SK-N-SH treated with all-trans-retinoic acid at 6 μM for 48 hours (cell line): ENCODE data around the gene LLGL2.

ENCODE experiments used
- ARNTL ChIP-seq: fragments of 450-650 bp; formaldehyde crosslinking; IDR thresholded peaks from 2 replicates; pipeline ENCODE4 v1.5.0; 2020; ENCODE audit warnings: low read depth, mild to moderate bottlenecking, moderate library complexity, borderline replicate concordance
- BACH2 ChIP-seq: fragments of 250-450 bp; sonication (Bioruptor Pico); IDR thresholded peaks from 2 replicates; pipeline ENCODE4 v1.9.0; 2021; ENCODE audit warnings: mild to moderate bottlenecking, borderline replicate concordance
- ESRRG ChIP-seq: fragments of 250-450 bp; sonication (Bioruptor Pico); IDR thresholded peaks from 2 replicates; pipeline ENCODE4 v1.6.1; 2021; ENCODE audit warnings: mild to moderate bottlenecking
- OSR1 ChIP-seq: fragments of 250-450 bp; sonication (Bioruptor Pico); IDR thresholded peaks from 2 replicates; pipeline ENCODE4 v1.8.0; 2022; ENCODE audit warnings: moderate library complexity, mild to moderate bottlenecking, inconsistent platforms
- PATZ1 ChIP-seq: fragments of 250-450 bp; sonication (Bioruptor Pico); IDR thresholded peaks from 2 replicates; pipeline ENCODE4 v1.8.0; 2020; ENCODE audit warnings: mild to moderate bottlenecking, moderate library complexity, borderline replicate concordance
- ZFP30 ChIP-seq: fragments of 450-650 bp; formaldehyde crosslinking; IDR thresholded peaks from 2 replicates; pipeline ENCODE4 v1.5.0; 2022; ENCODE audit warnings: mild to moderate bottlenecking, moderate library complexity
- ZNF8 ChIP-seq: fragments of 450-650 bp; formaldehyde crosslinking; IDR thresholded peaks from 2 replicates; pipeline ENCODE4 v1.5.0; 2020; ENCODE audit warnings: mild to moderate bottlenecking, moderate library complexity
- TF ChIP-seq, protein P1 (sequence below): fragments of 250-450 bp; sonication (Bioruptor Pico); IDR thresholded peaks from 2 replicates; pipeline ENCODE4 v1.5.1; 2020; ENCODE audit warnings: low read depth, mild to moderate bottlenecking, moderate library complexity

- TF ChIP-seq ZNF8 (CRISPR knock-in tag) (no peak), ESRRG (no peak), ZFP30 (CRISPR knock-in tag) (no peak), ARNTL (CRISPR knock-in tag) (no peak), OSR1 (CRISPR knock-in tag) (no peak), BACH2 (CRISPR knock-in tag) (no peak), PATZ1 (CRISPR knock-in tag) (no peak)
- TF ChIP-seq, protein P1, sequence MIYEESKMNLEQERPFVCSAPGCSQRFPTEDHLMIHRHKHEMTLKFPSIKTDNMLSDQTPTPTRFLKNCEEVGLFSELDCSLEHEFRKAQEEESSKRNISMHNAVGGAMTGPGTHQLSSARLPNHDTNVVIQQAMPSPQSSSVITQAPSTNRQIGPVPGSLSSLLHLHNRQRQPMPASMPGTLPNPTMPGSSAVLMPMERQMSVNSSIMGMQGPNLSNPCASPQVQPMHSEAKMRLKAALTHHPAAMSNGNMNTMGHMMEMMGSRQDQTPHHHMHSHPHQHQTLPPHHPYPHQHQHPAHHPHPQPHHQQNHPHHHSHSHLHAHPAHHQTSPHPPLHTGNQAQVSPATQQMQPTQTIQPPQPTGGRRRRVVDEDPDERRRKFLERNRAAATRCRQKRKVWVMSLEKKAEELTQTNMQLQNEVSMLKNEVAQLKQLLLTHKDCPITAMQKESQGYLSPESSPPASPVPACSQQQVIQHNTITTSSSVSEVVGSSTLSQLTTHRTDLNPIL (CRISPR knock-in tag) = no peak
Measured at GRCh38 chr17:75511270-75511609, 14.3 kb upstream of the LLGL2 start.
